ENCODE measurements around the gene IGSF3.
"Not testable (repeated sequence)": the region's sequence is repeated elsewhere in the genome, so short reads cannot be mapped to it uniquely, and the experiment has no call there.

The IGSF3 gene

GRCh38 chr1:116658645-116659044, 8.9 kb downstream of the IGSF3 start:
- DNase-seq = not testable (repeated sequence)

- not testable (repeated sequence) for DNase-seq
Measured at GRCh38 chr1:116657836-116658235, 9.7 kb downstream of the IGSF3 start.

- no peak for DNase-seq
Measured at GRCh38 chr1:116654351-116654750, 13.2 kb downstream of the IGSF3 start.

GRCh38 chr1:116652598-116652997, 14.9 kb downstream of the IGSF3 start:
- not testable (repeated sequence) for DNase-seq

- DNase-seq = not testable (repeated sequence)
Measured at GRCh38 chr1:116650781-116651180, 16.8 kb downstream of the IGSF3 start.

- DNase-seq = not testable (repeated sequence)
Measured at GRCh38 chr1:116649041-116649440, 18.5 kb downstream of the IGSF3 start.

DNA sequence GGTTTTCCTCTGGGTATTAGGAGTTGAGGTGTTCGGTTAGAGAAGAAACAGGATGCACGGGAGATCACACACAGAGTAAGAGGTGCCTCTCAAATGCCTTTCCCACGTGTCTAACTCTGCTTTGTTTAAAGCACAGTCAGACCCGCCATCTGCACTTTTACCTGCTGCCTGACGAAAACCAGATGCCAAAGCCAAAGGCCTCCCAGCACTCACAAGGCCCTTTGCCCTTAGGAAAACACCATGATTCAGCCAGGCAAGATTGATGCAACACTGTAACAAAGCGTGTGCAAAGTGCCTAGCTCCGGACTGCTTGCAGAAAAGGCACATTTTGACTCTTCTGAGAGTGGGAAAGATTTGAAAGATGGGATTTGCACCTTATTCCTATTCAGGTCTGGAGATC, 19.2 kb downstream of the IGSF3 start:
- DNase-seq = not testable (repeated sequence)

- not testable (repeated sequence) for DNase-seq
Measured at GRCh38 chr1:116647186-116647585, 20.3 kb downstream of the IGSF3 start.

GRCh38 chr1:116646673-116647170, 20.8 kb downstream of the IGSF3 start:
- DNase-seq = not testable (repeated sequence)

GRCh38 chr1:116645802-116646672, 21.5 kb downstream of the IGSF3 start:
- not testable (repeated sequence) for DNase-seq

GRCh38 chr1:116644993-116645392, 22.5 kb downstream of the IGSF3 start:
- not testable (repeated sequence) for DNase-seq

DNA sequence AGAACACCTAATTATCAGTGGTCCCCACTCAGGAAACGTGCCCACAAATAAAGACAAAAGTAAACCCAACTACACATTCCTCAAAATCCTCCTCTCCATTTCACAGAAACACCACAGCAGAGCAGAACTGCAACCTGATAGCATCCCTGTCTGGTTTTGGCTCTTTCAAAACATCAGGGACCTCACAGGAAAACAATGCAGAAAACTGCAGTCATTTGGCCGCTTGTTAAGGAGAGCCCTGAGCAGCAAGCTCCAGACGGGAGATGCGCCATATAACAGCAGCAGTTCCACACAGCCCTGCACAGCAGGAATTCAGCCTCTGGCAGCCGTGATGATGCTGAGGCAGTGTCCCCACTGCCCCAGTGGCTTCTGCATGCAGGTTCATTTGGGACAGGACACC, 23.4 kb downstream of the IGSF3 start:
- DNase-seq = not testable (repeated sequence)

DNA sequence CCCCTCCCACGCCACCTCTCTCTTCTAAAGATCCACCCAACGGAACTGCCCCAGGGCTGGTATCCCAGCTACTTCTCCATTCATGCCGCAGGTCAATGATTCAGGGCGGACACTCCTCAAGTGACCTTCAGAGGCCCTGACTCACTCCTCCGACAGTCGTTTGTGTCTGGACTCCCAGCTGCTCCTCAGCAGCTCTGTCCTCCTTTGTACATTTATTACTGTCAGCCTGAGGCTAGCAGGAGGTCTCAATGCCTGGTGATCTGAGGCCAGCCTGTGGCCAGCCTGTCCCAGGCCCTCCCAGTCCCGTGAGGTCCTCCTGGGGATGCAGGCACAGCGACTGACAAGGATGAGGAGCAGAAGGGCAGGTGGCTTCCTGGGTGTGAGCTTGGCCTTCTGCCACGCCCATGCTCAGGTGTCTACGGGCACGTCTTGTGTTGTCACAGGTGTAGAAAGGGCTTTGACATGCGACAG, 24.2 kb downstream of the IGSF3 start:
- not testable (repeated sequence) for DNase-seq

GRCh38 chr1:116642311-116643280, 24.9 kb downstream of the IGSF3 start:
- not testable (repeated sequence) for DNase-seq

GRCh38 chr1:116637583-116637982, 29.9 kb downstream of the IGSF3 start:
- DNase-seq = not testable (repeated sequence)

DNA sequence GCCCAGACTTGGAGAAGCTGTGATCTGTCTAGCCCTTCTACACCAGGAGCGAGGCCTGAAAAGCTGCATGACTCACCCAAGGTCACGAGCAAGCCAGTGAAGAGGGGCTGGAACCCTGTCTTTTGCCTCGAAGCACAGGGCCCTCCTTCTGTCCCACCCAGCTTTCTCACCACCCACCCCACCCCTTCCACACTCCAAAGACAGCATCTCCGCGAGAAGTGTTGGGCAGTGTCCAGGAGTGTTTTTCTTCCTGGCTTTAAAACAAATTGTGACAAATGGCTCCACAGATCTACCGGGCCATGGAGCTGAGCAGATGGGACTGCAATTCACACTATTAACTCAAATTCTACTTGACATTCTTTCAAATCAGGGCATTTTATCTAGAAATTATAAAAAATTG, 30.9 kb downstream of the IGSF3 start:
- DNase-seq = not testable (repeated sequence)

- not testable (repeated sequence) for DNase-seq
Measured at GRCh38 chr1:116634386-116634785, 33.1 kb downstream of the IGSF3 start.

GRCh38 chr1:116631996-116632925, 35.3 kb downstream of the IGSF3 start:
- DNase-seq = not testable (repeated sequence)

DNA sequence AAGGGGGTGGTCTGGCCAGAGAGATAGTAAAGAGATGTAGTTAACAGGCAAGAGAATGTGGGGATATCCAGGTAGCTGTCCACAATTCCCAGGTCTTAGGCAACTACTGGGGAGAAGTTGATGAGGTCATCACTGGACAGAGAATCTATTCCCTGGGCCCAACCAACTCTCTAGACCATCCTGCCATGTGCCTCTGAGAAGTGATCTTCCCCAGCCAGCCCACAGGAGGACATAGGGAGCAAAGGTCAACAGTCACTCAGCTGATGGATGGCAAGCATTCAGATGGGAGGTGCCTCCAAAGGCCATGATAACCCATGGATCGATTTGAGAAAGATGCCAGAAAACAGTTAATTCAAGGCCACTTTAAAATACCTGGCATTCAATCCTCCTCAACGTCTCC, 36.0 kb downstream of the IGSF3 start:
- DNase-seq = not testable (repeated sequence)

DNA sequence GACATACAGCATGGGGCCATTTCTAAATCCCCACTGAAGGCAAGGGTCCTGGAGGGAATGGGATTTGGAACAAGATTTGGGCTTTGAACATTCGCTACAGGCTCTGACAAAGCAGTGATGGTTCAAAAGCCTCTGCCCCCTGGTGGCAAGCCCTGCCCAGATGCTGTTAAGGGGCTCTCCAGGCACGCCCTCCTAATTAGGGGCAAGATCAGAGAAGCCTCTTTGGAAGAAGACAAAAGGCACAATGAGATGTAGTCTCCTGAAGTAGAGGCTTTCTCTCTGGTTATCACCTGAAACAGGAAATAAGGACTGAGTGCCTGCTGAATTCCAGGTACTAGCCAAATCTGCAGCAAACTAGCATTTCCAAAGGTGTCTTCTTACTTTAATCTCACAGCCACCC, 37.5 kb downstream of the IGSF3 start:
- not testable (repeated sequence) for DNase-seq

DNA sequence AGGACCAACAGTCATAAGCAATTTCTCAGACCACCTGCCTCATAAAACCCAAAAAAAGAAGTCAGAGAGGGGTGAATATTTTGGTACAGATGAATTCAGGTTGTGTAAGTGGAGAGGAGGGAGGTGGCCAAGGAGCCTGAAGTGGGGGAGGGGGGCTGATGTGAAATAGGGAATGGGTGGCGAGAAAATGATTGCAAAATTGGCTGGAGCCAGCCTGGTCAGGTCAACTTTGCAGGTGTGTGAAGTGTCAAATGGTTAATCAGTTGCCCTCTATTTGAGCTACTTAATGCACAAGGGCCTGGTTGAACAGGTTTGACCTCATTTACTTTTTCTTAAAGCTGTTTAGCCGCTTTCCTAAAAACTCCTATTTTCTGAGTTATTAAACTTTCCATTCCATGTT, 38.1 kb downstream of the IGSF3 start:
- not testable (repeated sequence) for DNase-seq

DNA sequence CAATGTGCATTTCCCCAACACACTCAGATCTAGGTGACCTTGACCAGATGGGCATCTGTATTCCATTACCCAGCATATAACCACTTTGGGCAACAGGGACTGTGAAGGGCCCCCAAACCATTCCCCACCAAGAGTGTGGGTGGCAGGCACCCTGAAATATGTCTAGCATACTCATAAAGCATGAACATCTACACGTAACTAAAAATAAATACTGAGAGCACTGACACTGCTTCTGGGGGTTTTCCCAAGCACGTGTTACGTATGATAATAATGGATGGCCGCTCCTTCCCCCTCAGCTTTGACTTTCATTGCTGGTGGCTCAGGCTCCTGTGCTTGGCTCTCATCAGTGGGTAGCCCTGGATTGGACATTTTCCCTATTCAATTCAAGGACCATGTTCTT, 39.1 kb downstream of the IGSF3 start:
- DNase-seq = no peak
